MM.1S (cell line): ENCODE data around the gene KMT5C.

ENCODE experiments used
- DNase-seq: peaks from one replicate; pipeline ENCODE4 v3.0.0-alpha.2; 2015
- H2AFZ ChIP-seq: fragments of 300-600 bp; sonication (generic); 2 replicates; pipeline ENCODE4 v1.6.0; 2016; ENCODE audit warnings: antibody characterized with exemption, low read length
- H3F3A ChIP-seq: fragments of 300-600 bp; sonication (generic); 2 replicates; pipeline ENCODE4 v1.6.1; 2016; ENCODE audit warnings: mild to moderate bottlenecking, antibody characterized with exemption, low read length, moderate library complexity, mixed read lengths; ENCODE audit not compliant: insufficient read depth
- H3K27ac ChIP-seq: fragments of 300-600 bp; sonication (generic); 2 replicates; pipeline ENCODE4 v1.5.1; 2016; ENCODE audit warnings: mild to moderate bottlenecking, low read length
- H3K27me3 ChIP-seq: fragments of 300-600 bp; sonication (generic); replicated peaks from 2 replicates; pipeline ENCODE4 v1.6.0; 2016; ENCODE audit warnings: low read length; ENCODE audit not compliant: insufficient read depth
- H3K36me3 ChIP-seq: fragments of 300-600 bp; sonication (generic); replicated peaks from 2 replicates; pipeline ENCODE4 v1.6.1; 2016; ENCODE audit warnings: mild to moderate bottlenecking, low read length, mixed read lengths; ENCODE audit not compliant: insufficient read depth
- H3K4me1 ChIP-seq: fragments of 300-600 bp; sonication (generic); 2 replicates; pipeline ENCODE4 v1.6.1; 2016; ENCODE audit warnings: low read length, mixed read lengths
- H3K4me2 ChIP-seq: fragments of 300-600 bp; sonication (generic); 2 replicates; pipeline ENCODE4 v1.6.0; 2016; ENCODE audit warnings: low read depth, low read length
- H3K4me3 ChIP-seq: fragments of 300-600 bp; sonication (generic); 2 replicates; pipeline ENCODE4 v1.5.1; 2016; ENCODE audit warnings: low read length, mixed read lengths
- H3K79me2 ChIP-seq: fragments of 300-600 bp; sonication (generic); 2 replicates; pipeline ENCODE4 v1.6.1; 2016; ENCODE audit warnings: mixed run types, low read length, mixed read lengths
- H3K9ac ChIP-seq: fragments of 300-600 bp; sonication (generic); 2 replicates; pipeline ENCODE4 v1.6.1; 2016; ENCODE audit warnings: low read length, mixed read lengths
- H3K9me2 ChIP-seq: fragments of 300-600 bp; sonication (generic); replicated peaks from 2 replicates; pipeline ENCODE4 v1.6.1; 2016; ENCODE audit warnings: mild to moderate bottlenecking, low read length, mixed read lengths; ENCODE audit not compliant: insufficient read depth
- H3K9me3 ChIP-seq: fragments of 300-600 bp; sonication (generic); replicated peaks from 2 replicates; pipeline ENCODE4 v1.6.1; 2016; ENCODE audit warnings: mild to moderate bottlenecking, low read length, mixed read lengths; ENCODE audit not compliant: insufficient read depth
- H4K20me1 ChIP-seq: fragments of 300-600 bp; sonication (generic); 2 replicates; pipeline ENCODE4 v1.6.1; 2016; ENCODE audit warnings: mild to moderate bottlenecking, low read length, moderate library complexity, mixed read lengths; ENCODE audit not compliant: insufficient read depth
- CTCF ChIP-seq: fragments of 300-600 bp; sonication (generic); IDR thresholded peaks from 2 replicates; pipeline ENCODE4 v1.5.1; 2016; ENCODE audit warnings: antibody characterized with exemption, low read length, mixed read lengths
- EZH2 ChIP-seq: fragments of 300-600 bp; sonication (generic); optimal IDR thresholded peaks from 2 replicates; pipeline ENCODE3; 2017; ENCODE audit warnings: low read depth, mild to moderate bottlenecking, antibody characterized with exemption, low read length, mixed read lengths
- EZH2phosphoT487 ChIP-seq: fragments of 300-600 bp; sonication (generic); IDR thresholded peaks from 2 replicates; pipeline ENCODE4 v1.6.1; 2018; ENCODE audit warnings: antibody characterized with exemption, low read length

The KMT5C gene

GRCh38 chr19:55391702-55392615 is 52.3 kb downstream of the KMT5C start:
- no peak for DNase-seq

GRCh38 chr19:55392820-55393761 is 53.4 kb downstream of the KMT5C start:
- no peaks in the 10 kb centered on the region for H3K9me2 ChIP-seq
- no peak overlapping the region for H3K27ac ChIP-seq
- peaks cover 21% of the 10 kb centered on the region for H4K20me1 ChIP-seq
- H3K4me2 ChIP-seq = no peak overlapping the region
- H3K27me3 ChIP-seq = no peaks in the 10 kb centered on the region
- H3K9me3 ChIP-seq = no peaks in the 10 kb centered on the region
- no peak for TF ChIP-seq EZH2
- no peak for TF ChIP-seq CTCF
- TF ChIP-seq EZH2phosphoT487 = no peak
- H3K4me3 ChIP-seq = no peak overlapping the region
- H3K79me2 ChIP-seq = peaks cover 15% of the 10 kb centered on the region
- H2AFZ ChIP-seq = no peak overlapping the region
- peaks cover 40% of the 10 kb centered on the region for H3F3A ChIP-seq
- H3K36me3 ChIP-seq = peaks cover 6% of the 10 kb centered on the region; the same call in 1 of the 2 replicates
- no peak for DNase-seq
- no peak overlapping the region for H3K9ac ChIP-seq
- H3K4me1 ChIP-seq = no peaks in the 10 kb centered on the region

More at GRCh38 chr19:55391702-55392615, 52.3 kb downstream of the KMT5C start:
- no peak overlapping the region for H3K4me3 ChIP-seq
- H2AFZ ChIP-seq = no peak overlapping the region
- H3K9me3 ChIP-seq = no peaks in the 10 kb centered on the region
- no peak for TF ChIP-seq EZH2
- TF ChIP-seq CTCF = no peak
- no peak for TF ChIP-seq EZH2phosphoT487
- H3K79me2 ChIP-seq = peaks cover 26% of the 10 kb centered on the region
- H3K36me3 ChIP-seq = peaks cover 15% of the 10 kb centered on the region
- H3K4me1 ChIP-seq = peaks cover 6% of the 10 kb centered on the region
- H4K20me1 ChIP-seq = peaks cover 32% of the 10 kb centered on the region
- H3K9ac ChIP-seq = no peak overlapping the region
- H3K9me2 ChIP-seq = no peaks in the 10 kb centered on the region
- no peak overlapping the region for H3K27ac ChIP-seq
- no peaks in the 10 kb centered on the region for H3K27me3 ChIP-seq
- H3F3A ChIP-seq = peaks cover 50% of the 10 kb centered on the region
- H3K4me2 ChIP-seq = no peak overlapping the region
